ENCODE measurements around the gene JAK1.
A peak's percentile ranks its signal among the peaks of the same experiment; 100 is the strongest.

The JAK1 gene

DNA sequence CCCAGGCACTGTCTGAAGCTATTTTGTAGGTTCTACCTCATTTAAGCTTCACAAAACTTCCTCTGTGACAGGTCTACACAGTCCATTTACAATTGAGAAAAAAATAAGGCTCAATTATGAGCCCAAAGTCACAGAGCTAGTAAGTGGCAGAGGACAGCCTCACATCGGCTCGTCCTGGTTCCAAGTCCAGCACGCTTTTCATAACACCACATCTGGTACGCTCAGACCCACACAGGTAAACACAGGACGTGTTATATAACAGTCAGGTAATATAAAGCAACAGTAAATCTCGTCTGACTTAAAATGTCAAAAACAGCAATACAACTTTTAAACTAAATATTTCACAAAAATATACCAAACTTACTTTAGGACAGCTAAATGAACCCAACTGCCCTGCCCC is 13.1 kb downstream of the JAK1 start:
- H3K79me2 ChIP-seq (ENCODE audit: control insufficient read depth, insufficient read depth, low read length, poor library complexity), result peaks cover 2% of the 10 kb centered on the region
- H4K91ac ChIP-seq (ENCODE audit: low read depth, low read length), result no peak overlapping the region
- H3K14ac ChIP-seq (ENCODE audit: low read length), result no peak overlapping the region
- H2BK5ac ChIP-seq (ENCODE audit: low read depth, low read length, poor library complexity), result no peak overlapping the region
- H3K36me3 ChIP-seq (ENCODE audit: control insufficient read depth in 1 of 2, insufficient read depth in 2 of 2, low read length in 2 of 2), result no peaks in the 10 kb centered on the region
- no peak overlapping the region for H2BK120ac ChIP-seq (ENCODE audit: insufficient read depth, low read length, poor library complexity)
- H4K12ac ChIP-seq (ENCODE audit: low read depth, low read length), result no peak overlapping the region
- H3K4me2 ChIP-seq (ENCODE audit: low read length), result no peak overlapping the region
- H3K9me3 ChIP-seq (ENCODE audit: insufficient read depth, low read depth, low read length), result no peaks in the 10 kb centered on the region
- no peak for DNase-seq
- H3K18ac ChIP-seq (ENCODE audit: low read length), result no peak overlapping the region
- H3K9ac ChIP-seq (ENCODE audit: low read length), result no peak overlapping the region
- H4K8ac ChIP-seq (ENCODE audit: low read depth, low read length), result no peak overlapping the region
- H3K4me1 ChIP-seq (ENCODE audit: control insufficient read depth in 1 of 2, insufficient read depth in 2 of 2, low read length in 2 of 2), result peaks cover 9 to 21% of the 10 kb centered on the region in 2 experiments
- H3K79me1 ChIP-seq (ENCODE audit: low read length), result peaks cover 3% of the 10 kb centered on the region
- H3K23ac ChIP-seq (ENCODE audit: low read length), result no peak overlapping the region
- no peak overlapping the region for H3K27ac ChIP-seq (ENCODE audit: low read depth, low read length)
- no peaks in the 10 kb centered on the region for H3K27me3 ChIP-seq (ENCODE audit: insufficient read depth, low read length)
- H2AFZ ChIP-seq (ENCODE audit: insufficient read depth, low read length, poor library complexity), result no peak overlapping the region
- no peak overlapping the region for H2AK5ac ChIP-seq (ENCODE audit: low read length)
- no peak overlapping the region for H2BK12ac ChIP-seq (ENCODE audit: low read length)
- 100% methylated on average over 1 of the region's 6 CpGs for WGBS (ENCODE audit: extremely low coverage, insufficient coverage, insufficient read length)
- peak overlapping the region; percentile 14 for H3K4ac ChIP-seq (ENCODE audit: low read depth, low read length)
- H3K4me3 ChIP-seq (ENCODE audit: low read depth, low read length), result no peak overlapping the region

DNA sequence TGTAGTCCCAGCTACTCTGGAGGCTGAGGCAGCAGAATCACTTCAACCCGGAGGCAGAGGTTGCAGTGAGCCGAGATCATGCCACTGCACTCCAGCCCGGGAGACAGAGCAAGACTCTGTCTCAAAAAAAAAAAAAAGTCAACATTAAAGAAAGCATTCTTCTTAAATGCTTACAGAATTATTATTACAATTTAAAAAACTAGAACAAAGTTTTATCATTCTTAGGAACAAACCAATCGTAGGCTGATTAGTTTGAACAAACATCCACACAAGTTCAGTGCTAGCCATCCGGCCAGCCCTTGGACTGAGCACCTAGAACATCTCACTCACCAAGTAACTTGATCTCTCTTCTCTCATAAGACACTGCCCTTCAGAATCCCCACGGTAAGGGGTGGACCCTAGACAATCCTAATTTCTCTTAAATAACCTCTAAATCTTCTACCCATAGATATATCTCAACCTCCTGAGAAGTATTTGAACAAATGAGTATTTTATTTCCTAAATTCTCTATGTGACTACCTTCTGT is 16.0 kb downstream of the JAK1 start:
- H2BK5ac ChIP-seq (ENCODE audit: low read depth, low read length, poor library complexity), result no peak overlapping the region
- H3K18ac ChIP-seq (ENCODE audit: low read length), result no peak overlapping the region
- no peaks in the 10 kb centered on the region for H3K9me3 ChIP-seq (ENCODE audit: insufficient read depth, low read depth, low read length)
- H3K23ac ChIP-seq (ENCODE audit: low read length), result no peak overlapping the region
- H3K14ac ChIP-seq (ENCODE audit: low read length), result no peak overlapping the region
- no CpG with 5 or more reads among the region's 6 CpGs for WGBS (ENCODE audit: extremely low coverage, insufficient coverage, insufficient read length)
- no peaks in the 10 kb centered on the region for H3K36me3 ChIP-seq (ENCODE audit: control insufficient read depth in 1 of 2, insufficient read depth in 2 of 2, low read length in 2 of 2)
- no peak overlapping the region for H2AFZ ChIP-seq (ENCODE audit: insufficient read depth, low read length, poor library complexity)
- peaks cover 2% of the 10 kb centered on the region for H3K79me2 ChIP-seq (ENCODE audit: control insufficient read depth, insufficient read depth, low read length, poor library complexity)
- no peaks in the 10 kb centered on the region for H3K27me3 ChIP-seq (ENCODE audit: insufficient read depth, low read length)
- H2BK120ac ChIP-seq (ENCODE audit: insufficient read depth, low read length, poor library complexity), result no peak overlapping the region
- no peak overlapping the region for H3K4me3 ChIP-seq (ENCODE audit: low read depth, low read length)
- no peak overlapping the region for H3K4me2 ChIP-seq (ENCODE audit: low read length)
- no peak overlapping the region for H2BK12ac ChIP-seq (ENCODE audit: low read length)
- H3K27ac ChIP-seq (ENCODE audit: low read depth, low read length), result no peak overlapping the region
- H3K4ac ChIP-seq (ENCODE audit: low read depth, low read length), result no peak overlapping the region
- peaks cover 5 to 6% of the 10 kb centered on the region in 2 experiments for H3K4me1 ChIP-seq (ENCODE audit: control insufficient read depth in 1 of 2, insufficient read depth in 2 of 2, low read length in 2 of 2)
- H2AK5ac ChIP-seq (ENCODE audit: low read length), result no peak overlapping the region
- H3K9ac ChIP-seq (ENCODE audit: low read length), result no peak overlapping the region
- no peak overlapping the region for H4K8ac ChIP-seq (ENCODE audit: low read depth, low read length)
- no peak overlapping the region for H4K12ac ChIP-seq (ENCODE audit: low read depth, low read length)
- H4K91ac ChIP-seq (ENCODE audit: low read depth, low read length), result no peak overlapping the region
- no peak for DNase-seq
- peaks cover 3% of the 10 kb centered on the region for H3K79me1 ChIP-seq (ENCODE audit: low read length)

DNA sequence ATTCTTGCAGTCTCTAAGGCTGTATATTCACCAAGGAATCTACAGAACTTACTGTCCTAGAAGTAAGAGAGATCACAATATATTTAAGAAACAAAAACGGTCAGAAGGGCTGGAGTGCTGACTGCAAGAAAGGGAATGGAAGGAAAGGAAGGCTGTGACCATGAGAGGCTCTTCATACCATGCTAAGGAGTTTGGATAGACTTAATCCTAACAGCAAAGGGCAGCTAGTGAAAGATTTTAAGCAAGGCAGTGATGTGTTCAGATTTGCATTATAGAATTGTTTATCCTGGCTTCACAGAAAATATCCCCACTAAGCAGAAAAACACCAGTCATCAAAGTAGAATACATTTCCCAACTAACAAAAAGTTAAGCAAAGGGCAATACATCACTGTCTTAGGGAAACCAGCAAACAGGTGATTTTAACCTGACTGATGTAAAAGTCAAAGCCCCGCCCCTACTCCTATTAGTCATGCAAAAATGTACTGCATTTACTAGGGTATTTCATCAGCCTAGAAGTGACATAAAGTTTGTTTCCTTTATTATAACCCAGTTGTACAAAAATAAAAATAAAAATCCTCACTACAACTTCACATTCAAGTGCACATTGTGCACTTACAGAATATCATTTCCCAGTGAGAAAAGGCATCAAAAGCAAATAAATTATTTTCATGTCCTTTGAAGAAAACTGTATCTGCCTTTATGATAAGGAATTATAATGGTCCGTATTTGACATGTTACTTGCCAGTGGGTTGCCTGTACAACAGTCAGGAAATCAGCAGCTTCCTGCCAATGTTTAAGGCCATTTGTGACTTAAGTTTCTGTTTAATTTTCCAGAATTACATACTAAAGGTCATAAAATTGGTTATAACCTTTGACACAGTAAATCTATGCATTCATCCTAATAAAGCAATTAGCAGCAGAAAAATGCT is 17.2 kb downstream of the JAK1 start:
- Histone ChIP-seq H3K4me3 (ENCODE audit: low read depth, low read length) (no peak overlapping the region), H3K9me3 (ENCODE audit: insufficient read depth, low read depth, low read length) (no peaks in the 10 kb centered on the region), H3K36me3 (ENCODE audit: control insufficient read depth in 1 of 2, insufficient read depth in 2 of 2, low read length in 2 of 2) (no peaks in the 10 kb centered on the region), H2BK5ac (ENCODE audit: low read depth, low read length, poor library complexity) (no peak overlapping the region), H3K9ac (ENCODE audit: low read length) (no peak overlapping the region), H3K79me2 (ENCODE audit: control insufficient read depth, insufficient read depth, low read length, poor library complexity) (peaks cover 4% of the 10 kb centered on the region), H3K18ac (ENCODE audit: low read length) (no peak overlapping the region), H3K4ac (ENCODE audit: low read depth, low read length) (no peak overlapping the region), H3K14ac (ENCODE audit: low read length) (no peak overlapping the region), H3K4me2 (ENCODE audit: low read length) (no peak overlapping the region), H2AK5ac (ENCODE audit: low read length) (no peak overlapping the region), H4K8ac (ENCODE audit: low read depth, low read length) (no peak overlapping the region), H3K27ac (ENCODE audit: low read depth, low read length) (no peak overlapping the region), H3K27me3 (ENCODE audit: insufficient read depth, low read length) (no peaks in the 10 kb centered on the region), H4K12ac (ENCODE audit: low read depth, low read length) (no peak overlapping the region), H2BK120ac (ENCODE audit: insufficient read depth, low read length, poor library complexity) (no peak overlapping the region), H2BK12ac (ENCODE audit: low read length) (no peak overlapping the region), H3K79me1 (ENCODE audit: low read length) (peaks cover 3% of the 10 kb centered on the region), H2AFZ (ENCODE audit: insufficient read depth, low read length, poor library complexity) (no peak overlapping the region), H4K91ac (ENCODE audit: low read depth, low read length) (no peak overlapping the region), H3K23ac (ENCODE audit: low read length) (no peak overlapping the region), H3K4me1 (ENCODE audit: control insufficient read depth in 1 of 2, insufficient read depth in 2 of 2, low read length in 2 of 2) (peaks cover 5 to 6% of the 10 kb centered on the region in 2 experiments)
- no CpG with 5 or more reads among the region's 3 CpGs for WGBS (ENCODE audit: extremely low coverage, insufficient coverage, insufficient read length)
- DNase-seq, result peak; percentile 49 to 73

DNA sequence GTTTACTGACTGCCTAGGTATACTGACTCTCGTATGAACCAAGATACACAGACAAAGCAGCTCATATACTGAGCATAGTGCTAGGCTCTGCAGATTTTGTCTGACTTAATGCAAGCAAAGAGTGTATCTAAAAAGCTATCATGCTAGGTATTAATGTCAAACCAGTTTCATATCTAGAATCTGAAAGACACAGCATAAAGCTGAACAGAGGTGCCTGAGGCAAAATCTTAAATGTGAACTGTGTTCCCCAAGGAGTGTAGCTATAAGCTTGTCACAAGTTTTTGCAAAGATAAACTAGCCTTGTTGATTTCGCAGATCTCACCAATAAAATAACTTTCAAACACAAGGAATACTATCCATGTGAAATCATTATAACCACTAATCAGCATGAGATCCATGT is 18.1 kb downstream of the JAK1 start:
- Histone ChIP-seq H3K23ac (ENCODE audit: low read length) (no peak overlapping the region), H4K12ac (ENCODE audit: low read depth, low read length) (no peak overlapping the region), H2AK5ac (ENCODE audit: low read length) (no peak overlapping the region), H4K8ac (ENCODE audit: low read depth, low read length) (no peak overlapping the region), H3K14ac (ENCODE audit: low read length) (no peak overlapping the region), H4K91ac (ENCODE audit: low read depth, low read length) (no peak overlapping the region), H3K4me3 (ENCODE audit: low read depth, low read length) (no peak overlapping the region), H2BK120ac (ENCODE audit: insufficient read depth, low read length, poor library complexity) (no peak overlapping the region), H3K27me3 (ENCODE audit: insufficient read depth, low read length) (no peaks in the 10 kb centered on the region), H3K4me1 (ENCODE audit: control insufficient read depth in 1 of 2, insufficient read depth in 2 of 2, low read length in 2 of 2) (peaks cover 5 to 6% of the 10 kb centered on the region in 2 experiments), H3K18ac (ENCODE audit: low read length) (no peak overlapping the region), H3K27ac (ENCODE audit: low read depth, low read length) (no peak overlapping the region), H3K4ac (ENCODE audit: low read depth, low read length) (no peak overlapping the region), H3K79me1 (ENCODE audit: low read length) (peaks cover 3% of the 10 kb centered on the region), H3K9ac (ENCODE audit: low read length) (no peak overlapping the region), H3K4me2 (ENCODE audit: low read length) (no peak overlapping the region), H2BK5ac (ENCODE audit: low read depth, low read length, poor library complexity) (no peak overlapping the region), H2BK12ac (ENCODE audit: low read length) (no peak overlapping the region), H3K9me3 (ENCODE audit: insufficient read depth, low read depth, low read length) (no peaks in the 10 kb centered on the region), H3K79me2 (ENCODE audit: control insufficient read depth, insufficient read depth, low read length, poor library complexity) (peaks cover 4% of the 10 kb centered on the region), H3K36me3 (ENCODE audit: control insufficient read depth in 1 of 2, insufficient read depth in 2 of 2, low read length in 2 of 2) (no peaks in the 10 kb centered on the region), H2AFZ (ENCODE audit: insufficient read depth, low read length, poor library complexity) (no peak overlapping the region)
- DNase-seq, result peak in 1 of 2 donors; percentile 65
- WGBS (ENCODE audit: extremely low coverage, insufficient coverage, insufficient read length), result no CpG with 5 or more reads among the region's 2 CpGs

Measured in trophoblast cell (in vitro differentiated cells and primary cell).